Osteoblast (primary cell): Measurements from ENCODE around the gene TNFRSF1A. TPM values are rescaled to one million over a fixed set of nuclear protein-coding genes. Genes with fewer than 3 reads are reported as not detected.
A peak's percentile ranks its signal among the peaks of the same experiment; 100 is the strongest.
"Not testable (repeated sequence)": the region's sequence is repeated elsewhere in the genome, so short reads cannot be mapped to it uniquely, and the experiment has no call there.

ENCODE experiments used
- DNase-seq: peaks from one replicate; pipeline ENCODE4 v3.0.0; 2011; ENCODE audit warnings: low spot score, mixed read lengths; ENCODE audit not compliant: insufficient read length; ENCODE audit errors: missing footprints
- H2AFZ ChIP-seq: 2 replicates; pipeline ENCODE4 v1.6.0; 2011; ENCODE audit warnings: mild to moderate bottlenecking, low read length
- H3K27ac ChIP-seq: 2 replicates; pipeline ENCODE4 v1.5.1; 2011; ENCODE audit warnings: mild to moderate bottlenecking, low read depth, low read length, moderate library complexity
- H3K27me3 ChIP-seq: 2 replicates; pipeline ENCODE4 v1.6.0; 2012; ENCODE audit warnings: mild to moderate bottlenecking, control low read depth, inconsistent platforms, low read length, moderate library complexity; ENCODE audit not compliant: insufficient read depth
- H3K36me3 ChIP-seq: 2 replicates; pipeline ENCODE4 v1.5.1; 2011; ENCODE audit warnings: mild to moderate bottlenecking, low read length, control low read depth, moderate library complexity; ENCODE audit not compliant: insufficient read depth
- H3K4me1 ChIP-seq: 2 replicates; pipeline ENCODE4 v1.5.1; 2011; ENCODE audit warnings: mild to moderate bottlenecking, low read length, control low read depth, moderate library complexity; ENCODE audit not compliant: insufficient read depth
- H3K4me2 ChIP-seq: 2 replicates; pipeline ENCODE4 v1.6.0; 2011; ENCODE audit warnings: mild to moderate bottlenecking, low read length; ENCODE audit not compliant: insufficient read depth
- H3K4me3 ChIP-seq: fragments of 200-600 bp; sonication (generic); 3 replicates; pipeline ENCODE4 v1.5.1; 2012; ENCODE audit warnings: mild to moderate bottlenecking, low read length, inconsistent platforms; ENCODE audit not compliant: insufficient read depth
- H3K79me2 ChIP-seq: 2 replicates; pipeline ENCODE4 v1.6.0; 2012; ENCODE audit warnings: mild to moderate bottlenecking, low read length, control low read depth, inconsistent platforms; ENCODE audit not compliant: insufficient read depth
- H3K9me3 ChIP-seq: 2 replicates; pipeline ENCODE4 v1.5.1; 2011; ENCODE audit warnings: low read depth, low read length, control low read depth
- H4K20me1 ChIP-seq: 2 replicates; pipeline ENCODE4 v1.6.0; 2012; ENCODE audit warnings: mild to moderate bottlenecking, low read length, control low read depth; ENCODE audit not compliant: insufficient read depth
- CTCF ChIP-seq: IDR thresholded peaks from 2 replicates; pipeline ENCODE4 v1.5.1; 2011; ENCODE audit warnings: mild to moderate bottlenecking, low read depth, low read length, moderate library complexity; ENCODE audit errors: extremely low read depth
- total RNA-seq: library from RNA; depleted of rRNA; stranded (reverse); fragments of >200 nt; gene quantifications from 2 replicates; pipeline ENCODE4 v1.2.3, GENCODE V29; 2012

TNFRSF1A gene
- total RNA-seq, 1 donor, result 228 TPM

GRCh38 chr12:6340745-6341416 lies 995 bp downstream of the TNFRSF1A start:
- H3K4me1 ChIP-seq, result peaks cover 71% of the 10 kb centered on the region
- no peaks in the 10 kb centered on the region for H3K9me3 ChIP-seq
- no peaks in the 10 kb centered on the region for H3K27me3 ChIP-seq
- DNase-seq, result peak; percentile 44
- H4K20me1 ChIP-seq, result peaks cover 45% of the 10 kb centered on the region
- peak overlapping the region; percentile 94 for H3K4me3 ChIP-seq
- H3K27ac ChIP-seq, result peak overlapping the region; percentile 99
- peaks cover 67% of the 10 kb centered on the region for H3K79me2 ChIP-seq
- TF ChIP-seq CTCF, result no peak
- peaks cover 5% of the 10 kb centered on the region for H3K36me3 ChIP-seq
- peak overlapping the region; percentile 96 for H3K4me2 ChIP-seq
- no peak overlapping the region for H2AFZ ChIP-seq

- Histone ChIP-seq H3K4me2 (peak overlapping the region; percentile 96), H3K79me2 (peaks cover 72% of the 10 kb centered on the region), H2AFZ (no peak overlapping the region), H3K27me3 (no peaks in the 10 kb centered on the region), H3K36me3 (peaks cover 8% of the 10 kb centered on the region), H3K27ac (peak overlapping the region; percentile 99), H4K20me1 (peaks cover 52% of the 10 kb centered on the region), H3K9me3 (no peaks in the 10 kb centered on the region), H3K4me1 (peaks cover 71% of the 10 kb centered on the region), H3K4me3 (peak overlapping the region; percentile 94)
- TF ChIP-seq CTCF, result no peak
- peak; percentile 69 for DNase-seq
Observed at GRCh38 chr12:6340032-6340638, 1.7 kb downstream of the TNFRSF1A start.

GRCh38 chr12:6338955-6339354 lies 2.9 kb downstream of the TNFRSF1A start:
- Histone ChIP-seq H3K4me2 (peak overlapping the region; percentile 96), H3K4me1 (peaks cover 78% of the 10 kb centered on the region), H3K4me3 (peak overlapping the region; percentile 94), H4K20me1 (peaks cover 64% of the 10 kb centered on the region), H2AFZ (no peak overlapping the region), H3K9me3 (no peaks in the 10 kb centered on the region), H3K79me2 (peaks cover 84% of the 10 kb centered on the region), H3K27ac (peak overlapping the region; percentile 99), H3K36me3 (peaks cover 20% of the 10 kb centered on the region), H3K27me3 (no peaks in the 10 kb centered on the region)
- peak; percentile 8 for DNase-seq
- no peak for TF ChIP-seq CTCF

- H3K4me3 ChIP-seq, result peak overlapping the region; percentile 94
- H2AFZ ChIP-seq, DNase-seq, H3K27me3 ChIP-seq, H3K9me3 ChIP-seq: not testable (repeated sequence)
- H4K20me1 ChIP-seq, result peaks cover 68% of the 10 kb centered on the region
- peaks cover 79% of the 10 kb centered on the region for H3K4me1 ChIP-seq
- H3K27ac ChIP-seq, result peak overlapping the region; percentile 99
- peaks cover 88% of the 10 kb centered on the region for H3K79me2 ChIP-seq
- peak overlapping the region; percentile 96 for H3K4me2 ChIP-seq
- peaks cover 24% of the 10 kb centered on the region for H3K36me3 ChIP-seq
Observed at GRCh38 chr12:6338536-6338935, 3.3 kb downstream of the TNFRSF1A start.
